ENCODE results near the gene RFC3. TPM values are rescaled to one million over a fixed set of nuclear protein-coding genes. Genes with fewer than 3 reads are reported as not detected.

RFC3 gene
- total and polyA plus RNA-seq, 2 of the 13 experiments (the other 11 are each of a cell fraction or from before 2014, with no cell fraction given): 16.0 to 55.7 TPM

DNA sequence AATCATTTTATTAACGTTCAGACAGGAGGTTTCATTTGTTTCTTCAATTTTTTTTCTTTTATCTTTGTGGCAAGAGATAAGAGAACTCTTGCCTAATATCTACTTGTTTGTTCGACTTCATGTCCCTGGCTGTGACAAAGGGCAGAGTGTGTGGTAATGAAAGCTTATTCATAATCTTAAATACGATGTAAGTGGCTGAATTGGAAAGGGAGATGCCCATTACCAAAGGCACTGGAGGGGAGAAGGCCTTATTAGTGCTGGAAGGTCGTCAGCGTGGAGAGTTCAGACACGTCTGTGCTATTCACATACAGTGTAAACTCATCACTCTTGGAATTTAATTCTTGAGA, 54.0 kb downstream of the RFC3 start (continued):
- TF ChIP-seq ZMYM4 (CRISPR knock-in tag; IDR thresholded peaks at IDR 0.05) (no peak), ZNF737 (CRISPR knock-in tag; IDR thresholded peaks at IDR 0.05; ENCODE audit: borderline replicate concordance) (no peak), KDM3A (CRISPR knock-in tag; IDR thresholded peaks at IDR 0.05; ENCODE audit: low read depth) (no peak), PAF1 (CRISPR knock-in tag; IDR thresholded peaks at IDR 0.05) (no peak), ZBTB20 (CRISPR knock-in tag; IDR thresholded peaks at IDR 0.05; ENCODE audit: borderline replicate concordance, low read depth) (no peak), HIVEP1 (CRISPR knock-in tag; IDR thresholded peaks at IDR 0.05) (no peak), MATR3 (CRISPR knock-in tag; IDR thresholded peaks at IDR 0.05) (no peak), ZSCAN12 (CRISPR knock-in tag; IDR thresholded peaks at IDR 0.05) (no peak), ZNF430 (CRISPR knock-in tag; IDR thresholded peaks at IDR 0.05) (no peak), REXO4 (CRISPR knock-in tag; IDR thresholded peaks at IDR 0.05; ENCODE audit: borderline replicate concordance) (no peak), JARID2 (CRISPR knock-in tag; IDR thresholded peaks at IDR 0.05; ENCODE audit: insufficient replicate concordance) (no peak), RARG (CRISPR knock-in tag; IDR thresholded peaks at IDR 0.05; ENCODE audit: low read depth) (no peak), SOX5 (CRISPR knock-in tag; IDR thresholded peaks at IDR 0.05; ENCODE audit: borderline replicate concordance) (peak; percentile 85), NFIC (IDR thresholded peaks at IDR 0.05; ENCODE audit: low read length) (peak; percentile 82), GATAD2A (CRISPR knock-in tag; IDR thresholded peaks at IDR 0.05) (peak; percentile 79), JUN (CRISPR knock-in tag; IDR thresholded peaks at IDR 0.05) (no peak), STAG1 (CRISPR knock-in tag; IDR thresholded peaks at IDR 0.05) (no peak), BHLHE40 (IDR thresholded peaks at IDR 0.05; ENCODE audit: low read length) (no peak), ZNF883 (CRISPR knock-in tag; IDR thresholded peaks at IDR 0.05; ENCODE audit: not compliant biosample characterization) (no peak), GATA4 (IDR thresholded peaks at IDR 0.05; ENCODE audit: borderline replicate concordance, low read depth) (peak; percentile 89; the same call in 1 of the 2 replicates), ZNF670 (CRISPR knock-in tag; IDR thresholded peaks at IDR 0.05; ENCODE audit: borderline replicate concordance) (no peak), ZNF567 (CRISPR knock-in tag; IDR thresholded peaks at IDR 0.05; ENCODE audit: borderline replicate concordance) (no peak)
- TF ChIP-seq, protein P1, sequence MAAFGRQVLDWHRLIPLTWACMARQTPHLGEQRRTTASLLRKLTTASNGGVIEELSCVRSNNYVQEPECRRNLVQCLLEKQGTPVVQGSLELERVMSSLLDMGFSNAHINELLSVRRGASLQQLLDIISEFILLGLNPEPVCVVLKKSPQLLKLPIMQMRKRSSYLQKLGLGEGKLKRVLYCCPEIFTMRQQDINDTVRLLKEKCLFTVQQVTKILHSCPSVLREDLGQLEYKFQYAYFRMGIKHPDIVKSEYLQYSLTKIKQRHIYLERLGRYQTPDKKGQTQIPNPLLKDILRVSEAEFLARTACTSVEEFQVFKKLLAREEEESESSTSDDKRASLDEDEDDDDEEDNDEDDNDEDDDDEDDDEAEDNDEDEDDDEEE (CRISPR knock-in tag; IDR thresholded peaks at IDR 0.05): no peak
- TF ChIP-seq, protein P2, sequence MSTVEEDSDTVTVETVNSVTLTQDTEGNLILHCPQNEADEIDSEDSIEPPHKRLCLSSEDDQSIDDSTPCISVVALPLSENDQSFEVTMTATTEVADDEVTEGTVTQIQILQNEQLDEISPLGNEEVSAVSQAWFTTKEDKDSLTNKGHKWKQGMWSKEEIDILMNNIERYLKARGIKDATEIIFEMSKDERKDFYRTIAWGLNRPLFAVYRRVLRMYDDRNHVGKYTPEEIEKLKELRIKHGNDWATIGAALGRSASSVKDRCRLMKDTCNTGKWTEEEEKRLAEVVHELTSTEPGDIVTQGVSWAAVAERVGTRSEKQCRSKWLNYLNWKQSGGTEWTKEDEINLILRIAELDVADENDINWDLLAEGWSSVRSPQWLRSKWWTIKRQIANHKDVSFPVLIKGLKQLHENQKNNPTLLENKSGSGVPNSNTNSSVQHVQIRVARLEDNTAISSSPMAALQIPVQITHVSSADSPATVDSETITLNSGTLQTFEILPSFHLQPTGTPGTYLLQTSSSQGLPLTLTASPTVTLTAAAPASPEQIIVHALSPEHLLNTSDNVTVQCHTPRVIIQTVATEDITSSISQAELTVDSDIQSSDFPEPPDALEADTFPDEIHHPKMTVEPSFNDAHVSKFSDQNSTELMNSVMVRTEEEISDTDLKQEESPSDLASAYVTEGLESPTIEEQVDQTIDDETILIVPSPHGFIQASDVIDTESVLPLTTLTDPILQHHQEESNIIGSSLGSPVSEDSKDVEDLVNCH (CRISPR knock-in tag; IDR thresholded peaks at IDR 0.05): no peak
- TF ChIP-seq, protein P3, sequence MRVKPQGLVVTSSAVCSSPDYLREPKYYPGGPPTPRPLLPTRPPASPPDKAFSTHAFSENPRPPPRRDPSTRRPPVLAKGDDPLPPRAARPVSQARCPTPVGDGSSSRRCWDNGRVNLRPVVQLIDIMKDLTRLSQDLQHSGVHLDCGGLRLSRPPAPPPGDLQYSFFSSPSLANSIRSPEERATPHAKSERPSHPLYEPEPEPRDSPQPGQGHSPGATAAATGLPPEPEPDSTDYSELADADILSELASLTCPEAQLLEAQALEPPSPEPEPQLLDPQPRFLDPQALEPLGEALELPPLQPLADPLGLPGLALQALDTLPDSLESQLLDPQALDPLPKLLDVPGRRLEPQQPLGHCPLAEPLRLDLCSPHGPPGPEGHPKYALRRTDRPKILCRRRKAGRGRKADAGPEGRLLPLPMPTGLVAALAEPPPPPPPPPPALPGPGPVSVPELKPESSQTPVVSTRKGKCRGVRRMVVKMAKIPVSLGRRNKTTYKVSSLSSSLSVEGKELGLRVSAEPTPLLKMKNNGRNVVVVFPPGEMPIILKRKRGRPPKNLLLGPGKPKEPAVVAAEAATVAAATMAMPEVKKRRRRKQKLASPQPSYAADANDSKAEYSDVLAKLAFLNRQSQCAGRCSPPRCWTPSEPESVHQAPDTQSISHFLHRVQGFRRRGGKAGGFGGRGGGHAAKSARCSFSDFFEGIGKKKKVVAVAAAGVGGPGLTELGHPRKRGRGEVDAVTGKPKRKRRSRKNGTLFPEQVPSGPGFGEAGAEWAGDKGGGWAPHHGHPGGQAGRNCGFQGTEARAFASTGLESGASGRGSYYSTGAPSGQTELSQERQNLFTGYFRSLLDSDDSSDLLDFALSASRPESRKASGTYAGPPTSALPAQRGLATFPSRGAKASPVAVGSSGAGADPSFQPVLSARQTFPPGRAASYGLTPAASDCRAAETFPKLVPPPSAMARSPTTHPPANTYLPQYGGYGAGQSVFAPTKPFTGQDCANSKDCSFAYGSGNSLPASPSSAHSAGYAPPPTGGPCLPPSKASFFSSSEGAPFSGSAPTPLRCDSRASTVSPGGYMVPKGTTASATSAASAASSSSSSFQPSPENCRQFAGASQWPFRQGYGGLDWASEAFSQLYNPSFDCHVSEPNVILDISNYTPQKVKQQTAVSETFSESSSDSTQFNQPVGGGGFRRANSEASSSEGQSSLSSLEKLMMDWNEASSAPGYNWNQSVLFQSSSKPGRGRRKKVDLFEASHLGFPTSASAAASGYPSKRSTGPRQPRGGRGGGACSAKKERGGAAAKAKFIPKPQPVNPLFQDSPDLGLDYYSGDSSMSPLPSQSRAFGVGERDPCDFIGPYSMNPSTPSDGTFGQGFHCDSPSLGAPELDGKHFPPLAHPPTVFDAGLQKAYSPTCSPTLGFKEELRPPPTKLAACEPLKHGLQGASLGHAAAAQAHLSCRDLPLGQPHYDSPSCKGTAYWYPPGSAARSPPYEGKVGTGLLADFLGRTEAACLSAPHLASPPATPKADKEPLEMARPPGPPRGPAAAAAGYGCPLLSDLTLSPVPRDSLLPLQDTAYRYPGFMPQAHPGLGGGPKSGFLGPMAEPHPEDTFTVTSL (CRISPR knock-in tag; IDR thresholded peaks at IDR 0.05; ENCODE audit: borderline replicate concordance): peak; percentile 75; the same call in 1 of the 2 replicates
